Neural cell (in vitro differentiated cells): ENCODE measurements around the gene TMEM92. TPM values are rescaled to one million over a fixed set of nuclear protein-coding genes. Genes with fewer than 3 reads are reported as not detected.

ENCODE experiments used
- H2AFZ ChIP-seq: fragments of 200-600, 300-800 bp; sonication (generic), shearing (Covaris generic); 2 replicates; pipeline ENCODE4 v1.6.0; 2014; ENCODE audit warnings: low read depth, mild to moderate bottlenecking, antibody characterized with exemption, low read length, moderate library complexity
- H3F3A ChIP-seq: fragments of 200-600 bp; shearing (Covaris generic); 2 replicates; pipeline ENCODE4 v1.6.1; 2016; ENCODE audit warnings: mild to moderate bottlenecking, moderate library complexity, mixed read lengths, antibody characterized with exemption, low read length; ENCODE audit not compliant: insufficient read depth, poor library complexity, severe bottlenecking
- H3K27ac ChIP-seq: fragments of 200-600, 300-800 bp; sonication (generic), shearing (Covaris generic); 2 replicates; pipeline ENCODE4 v1.5.1; 2014; ENCODE audit warnings: mild to moderate bottlenecking, low read length, moderate library complexity
- H3K27me3 ChIP-seq: fragments of 300-800, 200-600 bp; sonication (generic), shearing (Covaris generic); 2 replicates; pipeline ENCODE4 v1.6.0; 2014; ENCODE audit warnings: mild to moderate bottlenecking, low read depth, low read length, moderate library complexity; ENCODE audit not compliant: insufficient read depth
- H3K36me3 ChIP-seq: fragments of 300-800, 200-600 bp; sonication (generic), shearing (Covaris generic); 2 replicates; pipeline ENCODE4 v1.5.1; 2014; ENCODE audit warnings: mild to moderate bottlenecking, antibody characterized with exemption, low read length, moderate library complexity; ENCODE audit not compliant: insufficient read depth
- H3K4me2 ChIP-seq: fragments of 300-800, 200-600 bp; sonication (generic), shearing (Covaris generic); 2 replicates; pipeline ENCODE4 v1.6.0; 2014; ENCODE audit warnings: mild to moderate bottlenecking, low read length
- H3K4me3 ChIP-seq: fragments of 300-800, 200-600 bp; sonication (generic), shearing (Covaris generic); 2 replicates; pipeline ENCODE4 v1.5.1; 2014; ENCODE audit warnings: mild to moderate bottlenecking, low read length, moderate library complexity
- H3K79me2 ChIP-seq: fragments of 200-600 bp; shearing (Covaris generic); replicated peaks from 2 replicates; pipeline ENCODE4 v1.6.0; 2014; ENCODE audit warnings: mild to moderate bottlenecking, low read length, moderate library complexity; ENCODE audit not compliant: insufficient read depth
- H3K9ac ChIP-seq: fragments of 300-800, 200-600 bp; sonication (generic), shearing (Covaris generic); 2 replicates; pipeline ENCODE4 v1.6.1; 2016; ENCODE audit warnings: mild to moderate bottlenecking, low read length, mixed read lengths
- H3K9me2 ChIP-seq: fragments of 200-600 bp; shearing (Covaris generic); 2 replicates; pipeline ENCODE4 v1.6.1; 2016; ENCODE audit warnings: mild to moderate bottlenecking, low read length, mixed read lengths; ENCODE audit not compliant: insufficient read depth
- H3K9me3 ChIP-seq: fragments of 200-600, 300-800 bp; sonication (generic), shearing (Covaris generic); 2 replicates; pipeline ENCODE4 v1.6.1; 2016; ENCODE audit warnings: mild to moderate bottlenecking, mixed run types, low read length, moderate library complexity, mixed read lengths
- H4K20me1 ChIP-seq: fragments of 200-600 bp; shearing (Covaris generic); 2 replicates; pipeline ENCODE4 v1.6.1; 2016; ENCODE audit warnings: mild to moderate bottlenecking, mixed run types; ENCODE audit not compliant: insufficient read depth
- CTCF ChIP-seq: fragments of 450-650 bp; IDR thresholded peaks from 2 replicates; pipeline ENCODE4 v1.5.1; 2014; ENCODE audit warnings: antibody characterized with exemption, mild to moderate bottlenecking, moderate library complexity; ENCODE audit not compliant: poor library complexity, severe bottlenecking
- EP300 ChIP-seq: fragments of 450-650 bp; conservative IDR thresholded peaks from 2 replicates; pipeline ENCODE4 v1.6.1; 2014; ENCODE audit warnings: antibody characterized with exemption, mild to moderate bottlenecking, moderate library complexity; ENCODE audit not compliant: poor library complexity, severe bottlenecking
- EZH2 ChIP-seq: fragments of 200-600, 300-800 bp; shearing (Covaris generic), sonication (generic); IDR thresholded peaks from 2 replicates; pipeline ENCODE4 v1.6.1; 2014; ENCODE audit warnings: antibody characterized with exemption, low read length, borderline replicate concordance, mild to moderate bottlenecking; ENCODE audit not compliant: insufficient read depth, poor library complexity, severe bottlenecking
- MXI1 ChIP-seq: fragments of 450-650 bp; conservative IDR thresholded peaks from 2 replicates; pipeline ENCODE4 v1.6.1; 2014; ENCODE audit warnings: antibody characterized with exemption, mild to moderate bottlenecking; ENCODE audit not compliant: poor library complexity, severe bottlenecking
- POLR2AphosphoS5 ChIP-seq: IDR thresholded peaks from 2 replicates; pipeline ENCODE4 v1.6.1; 2012
- RAD21 ChIP-seq: fragments of 450-650 bp; conservative IDR thresholded peaks from 2 replicates; pipeline ENCODE4 v1.6.1; 2014; ENCODE audit warnings: antibody characterized with exemption, mild to moderate bottlenecking, moderate library complexity
- REST ChIP-seq: IDR thresholded peaks from 2 replicates; pipeline ENCODE4 v1.6.1; 2012; ENCODE audit warnings: borderline replicate concordance
- SMC3 ChIP-seq: fragments of 450-650 bp; conservative IDR thresholded peaks from 2 replicates; pipeline ENCODE4 v1.6.1; 2014; ENCODE audit warnings: antibody characterized with exemption, mild to moderate bottlenecking, moderate library complexity; ENCODE audit not compliant: poor library complexity
- TAF1 ChIP-seq: IDR thresholded peaks from 2 replicates; pipeline ENCODE4 v1.6.1; 2012; ENCODE audit warnings: low read depth
- polyA plus RNA-seq: library from polyadenylated mRNA; depleted of rRNA; stranded (reverse); fragments of >200 nt; gene quantifications from 2 replicates; pipeline ENCODE4 v1.2.3, GENCODE V29; 2014

Gene TMEM92
- polyA plus RNA-seq, 1 donor from 2014 or later, result not detected

- Histone ChIP-seq H3K9ac (no peak overlapping the region), H3F3A (no peaks in the 10 kb centered on the region), H4K20me1 (no peaks in the 10 kb centered on the region), H3K9me2 (no peaks in the 10 kb centered on the region), H3K27ac (no peak overlapping the region), H3K4me2 (no peak overlapping the region), H2AFZ (no peak overlapping the region), H3K79me2 (no peaks in the 10 kb centered on the region), H3K9me3 (no peaks in the 10 kb centered on the region), H3K27me3 (no peaks in the 10 kb centered on the region), H3K4me3 (no peak overlapping the region), H3K36me3 (no peaks in the 10 kb centered on the region)
- no peak for TF ChIP-seq EP300
- no peak for TF ChIP-seq SMC3
- TF ChIP-seq RAD21, result no peak
- no peak for TF ChIP-seq MXI1
- no peak for TF ChIP-seq TAF1
- no peak for TF ChIP-seq EZH2
Observed at GRCh38 chr17:50238601-50239280, 35.5 kb upstream of the TMEM92 start.

- Histone ChIP-seq H3K4me3 (no peak overlapping the region), H3K79me2 (no peaks in the 10 kb centered on the region), H3K9me3 (no peaks in the 10 kb centered on the region), H3F3A (no peaks in the 10 kb centered on the region), H2AFZ (no peak overlapping the region), H3K36me3 (no peaks in the 10 kb centered on the region), H3K9me2 (no peaks in the 10 kb centered on the region), H4K20me1 (no peaks in the 10 kb centered on the region), H3K9ac (no peak overlapping the region), H3K4me2 (no peak overlapping the region), H3K27ac (no peak overlapping the region), H3K27me3 (no peaks in the 10 kb centered on the region)
- TF ChIP-seq EP300 (no peak), TAF1 (no peak), SMC3 (no peak), POLR2AphosphoS5 (no peak), RAD21 (no peak), REST (no peak), EZH2 (no peak), CTCF (no peak), MXI1 (no peak)
Observed at GRCh38 chr17:50239937-50240336, 34.3 kb upstream of the TMEM92 start.
